ENCODE measurements around the gene SPATA6.

SPATA6 gene

DNA sequence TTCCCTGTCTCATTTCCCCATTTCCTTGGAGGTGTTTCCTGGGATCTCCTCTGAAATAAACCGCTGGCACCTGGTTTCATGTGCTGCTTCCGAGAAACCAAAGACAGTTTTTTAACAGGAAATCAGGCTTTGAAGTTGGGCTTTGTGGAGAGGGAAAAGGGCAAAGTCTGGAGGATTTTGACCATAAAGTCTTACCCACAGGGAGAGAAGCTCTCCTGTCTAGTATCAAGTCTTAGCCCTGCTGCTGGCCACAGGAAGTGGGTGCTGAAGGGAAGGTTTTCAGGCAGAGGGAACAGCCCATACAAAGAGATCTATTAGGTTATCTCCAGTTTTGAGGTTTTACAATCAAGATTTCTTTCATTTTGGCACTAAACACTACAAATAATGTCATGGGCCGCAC, 220.2 kb downstream of the SPATA6 start:
- DNase-seq (ENCODE audit: low spot score) = no peak

DNA sequence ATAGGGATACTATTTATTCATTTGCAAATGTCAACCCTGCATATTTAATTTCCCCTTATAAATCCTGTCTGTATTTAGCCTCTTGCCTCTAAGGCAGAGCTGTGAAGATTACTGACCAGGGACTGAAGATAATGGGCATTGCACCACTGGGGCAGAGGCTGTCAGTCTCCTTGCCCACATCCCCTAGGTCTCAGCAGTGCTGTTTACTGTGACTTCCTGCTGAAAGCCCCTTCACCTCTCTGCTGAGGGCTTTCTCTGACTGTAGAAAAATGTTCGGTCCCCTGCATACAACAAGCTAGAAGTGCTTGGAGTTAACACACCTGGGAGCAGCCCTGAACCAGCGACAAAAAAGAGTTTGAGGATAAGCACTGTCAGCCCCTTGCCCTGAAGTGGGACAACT, 220.7 kb downstream of the SPATA6 start:
- no peak for DNase-seq (ENCODE audit: low spot score)

DNA sequence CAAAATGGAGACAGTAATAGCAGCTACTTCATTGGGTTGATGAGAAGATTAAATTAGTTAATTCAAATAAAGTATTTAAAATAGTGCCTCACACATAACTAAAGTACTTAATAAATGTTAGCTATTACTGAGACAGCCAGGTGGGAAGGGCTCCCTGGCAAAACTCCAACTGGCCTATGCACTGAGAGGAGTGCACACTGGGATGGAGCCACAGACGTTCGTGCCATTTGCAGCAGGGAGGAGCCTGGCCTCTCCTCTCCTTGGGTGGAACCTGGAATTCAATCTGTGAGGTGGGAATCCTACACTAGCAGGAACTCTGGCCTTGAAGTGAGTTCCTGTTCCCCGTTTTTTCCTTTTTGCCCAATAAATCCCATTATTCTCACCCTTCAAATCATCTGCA, 221.4 kb downstream of the SPATA6 start:
- DNase-seq (ENCODE audit: low spot score) = no peak

DNA sequence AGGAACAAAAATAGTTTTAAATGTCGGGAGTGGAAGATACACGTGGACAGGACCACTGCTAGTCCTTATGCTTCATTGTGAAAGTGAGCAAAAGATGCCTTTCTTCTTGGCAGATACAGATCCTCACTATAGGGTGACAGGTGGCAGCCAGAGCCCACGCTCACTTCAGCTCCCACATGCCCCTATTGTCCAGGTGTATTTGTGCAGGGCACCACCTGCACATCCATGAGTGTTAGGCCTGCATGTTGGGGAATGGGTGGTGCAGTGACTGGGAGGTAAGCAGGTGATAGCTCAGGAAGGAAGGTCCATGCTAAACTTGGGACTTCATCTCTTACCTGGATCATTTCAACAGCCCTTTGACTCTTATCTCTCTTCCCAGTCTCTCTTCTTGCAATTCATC, 222.1 kb downstream of the SPATA6 start:
- DNase-seq (ENCODE audit: low spot score) = no peak

DNA sequence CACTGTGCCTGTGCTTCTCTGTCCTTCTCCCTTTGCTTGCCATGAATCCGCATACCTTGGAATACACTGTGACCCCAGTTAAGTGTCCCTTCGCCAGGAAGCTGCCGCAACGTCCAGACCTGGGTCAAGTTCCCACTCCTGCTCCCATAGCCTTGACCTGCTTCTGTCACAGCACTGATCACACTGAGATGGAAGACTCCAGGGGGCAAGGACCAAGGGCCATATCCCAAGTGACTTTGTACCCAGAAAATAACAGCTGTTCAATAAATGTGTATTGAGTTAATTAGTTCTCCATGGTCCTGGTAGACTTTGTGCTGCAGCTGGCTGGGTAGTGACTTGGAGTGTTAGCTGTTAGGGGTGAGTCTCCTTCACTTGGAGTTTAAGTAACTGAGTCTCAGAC, 223.6 kb downstream of the SPATA6 start:
- no peak for DNase-seq (ENCODE audit: low spot score)

DNA sequence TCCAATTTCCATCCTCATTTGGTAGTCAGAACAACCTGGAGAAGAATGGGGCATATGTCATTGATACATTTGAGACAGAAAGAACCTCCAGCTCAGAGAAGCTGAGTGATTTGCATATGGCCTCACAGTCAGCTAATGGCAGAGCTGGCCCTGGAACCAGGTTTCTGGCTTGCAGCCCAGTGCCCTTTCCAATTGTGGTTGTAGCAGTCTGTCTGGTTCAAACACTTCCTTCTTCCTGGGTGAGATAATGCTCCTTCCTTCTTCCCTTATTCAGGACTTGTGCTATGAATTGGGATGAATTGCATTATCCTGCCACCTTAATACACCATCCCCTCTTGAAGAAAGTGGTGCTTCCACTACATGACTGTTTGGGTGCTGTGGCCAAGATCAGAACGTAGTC, 225.3 kb downstream of the SPATA6 start:
- no peak for DNase-seq (ENCODE audit: low spot score)

Data from CD4-positive, alpha-beta T cell treated with Interleukin-2 at 100 ng/mL for 4 hours (primary cell).